ENCODE data around the gene SMYD5.

SMYD5 gene

DNA sequence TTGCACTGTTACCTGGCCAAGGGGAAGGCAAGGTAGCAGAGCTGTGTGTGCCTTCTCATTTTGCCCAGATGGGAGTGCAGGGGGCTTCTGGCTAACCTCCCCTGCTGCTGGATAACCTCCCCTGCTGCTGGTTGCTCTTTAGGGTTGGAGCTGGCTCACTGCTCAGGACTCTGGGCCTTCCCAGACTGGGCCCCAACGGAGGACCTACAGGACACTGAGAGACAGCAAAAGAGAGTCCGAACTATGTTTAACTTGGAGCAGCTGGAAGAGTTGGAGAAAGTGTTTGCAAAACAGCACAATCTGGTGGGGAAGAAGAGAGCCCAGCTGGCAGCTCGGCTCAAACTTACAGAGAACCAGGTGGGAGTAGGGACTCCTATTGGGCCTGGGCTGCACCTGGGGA, 5.8 kb upstream of the SMYD5 start:
- DNase-seq = no peak

DNA sequence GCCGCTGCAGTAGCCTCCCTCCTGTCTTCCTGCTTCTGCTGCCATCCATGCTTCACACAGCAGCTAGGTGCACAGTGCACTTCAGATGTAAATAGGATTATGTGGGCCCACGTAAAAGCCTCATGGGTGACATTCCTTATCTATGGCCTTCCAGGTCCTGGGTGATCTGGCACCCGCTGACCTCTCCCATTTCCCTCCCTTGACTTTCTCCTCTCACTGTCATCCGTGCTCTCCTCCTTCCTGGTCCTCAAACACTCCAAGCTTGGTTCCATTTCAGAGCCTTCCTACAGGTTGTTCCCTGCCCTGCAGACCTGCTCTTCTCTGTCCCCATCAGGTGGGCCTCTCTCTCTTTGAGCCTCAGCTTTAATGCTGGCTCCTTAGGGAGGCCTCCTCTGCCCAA, 4.0 kb upstream of the SMYD5 start:
- no peak for DNase-seq

DNA sequence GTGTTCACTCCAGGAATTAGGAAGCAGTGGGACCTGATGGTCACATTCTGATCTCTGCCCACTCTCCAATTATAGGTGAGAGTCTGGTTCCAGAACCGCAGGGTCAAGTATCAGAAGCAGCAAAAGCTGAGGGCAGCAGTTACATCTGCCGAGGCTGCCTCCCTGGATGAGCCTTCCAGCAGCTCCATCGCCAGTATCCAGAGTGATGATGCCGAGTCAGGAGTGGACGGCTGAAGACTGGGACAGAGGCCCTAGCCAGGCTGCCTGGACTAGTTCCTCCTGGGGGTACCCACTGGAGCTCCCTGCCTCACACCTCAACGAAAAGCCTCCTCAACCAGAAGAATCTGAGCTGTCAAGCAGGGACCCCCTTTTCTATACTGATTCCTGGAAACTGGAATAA, 3.3 kb upstream of the SMYD5 start:
- no peak for DNase-seq

DNA sequence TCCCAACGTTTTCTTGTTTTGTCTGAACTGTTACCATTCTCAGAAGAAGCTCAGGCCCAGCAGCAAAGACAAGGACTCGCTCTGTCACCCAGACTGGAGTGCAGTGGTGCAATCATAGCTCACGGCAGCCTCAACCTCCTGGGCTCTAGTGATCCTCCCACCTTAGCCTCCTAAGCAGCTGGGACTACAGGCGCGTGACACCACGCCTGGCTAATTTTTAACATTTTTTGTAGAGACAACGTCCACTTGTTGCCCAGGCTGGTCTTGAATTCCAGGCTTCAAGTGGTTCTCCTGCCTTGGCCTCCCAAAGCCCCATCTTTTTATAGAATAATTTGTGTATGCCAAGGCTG, 2.0 kb upstream of the SMYD5 start:
- DNase-seq = no peak

DNA sequence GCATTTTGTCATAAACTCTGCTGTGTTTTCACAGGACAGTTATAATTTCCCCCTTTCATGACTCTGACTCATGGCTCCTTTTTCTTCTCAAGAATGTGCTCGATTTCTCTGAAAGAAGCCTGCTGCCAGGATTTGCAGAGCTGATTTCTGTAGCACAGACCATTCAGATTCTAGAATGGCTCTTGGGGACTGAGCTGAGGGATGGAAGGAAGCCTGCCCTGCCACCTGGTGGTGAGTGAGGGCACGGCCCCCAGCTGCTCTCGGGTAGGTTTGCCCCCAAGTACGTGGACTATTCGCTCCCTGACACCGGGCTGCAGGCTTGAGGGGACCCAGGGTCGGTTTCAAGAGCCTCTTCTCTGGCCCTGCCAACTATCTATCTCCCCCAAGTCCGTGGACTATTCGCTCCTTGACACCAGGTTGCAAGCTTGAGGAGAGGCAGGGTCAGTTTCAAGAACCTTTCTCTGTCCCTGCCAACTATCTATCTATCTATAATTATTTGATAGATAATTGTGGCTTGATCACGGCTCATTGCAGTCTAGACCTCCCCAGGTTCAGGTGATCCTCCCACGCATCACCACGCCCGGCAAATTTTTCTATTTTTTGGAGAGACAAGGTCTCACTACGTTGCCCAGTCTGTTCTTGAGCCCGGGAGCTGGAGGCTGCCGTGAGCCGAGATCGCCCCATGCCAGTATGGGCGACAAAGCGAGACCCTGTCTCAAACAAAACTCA, 1.4 kb upstream of the SMYD5 start:
- DNase-seq = no peak

DNA sequence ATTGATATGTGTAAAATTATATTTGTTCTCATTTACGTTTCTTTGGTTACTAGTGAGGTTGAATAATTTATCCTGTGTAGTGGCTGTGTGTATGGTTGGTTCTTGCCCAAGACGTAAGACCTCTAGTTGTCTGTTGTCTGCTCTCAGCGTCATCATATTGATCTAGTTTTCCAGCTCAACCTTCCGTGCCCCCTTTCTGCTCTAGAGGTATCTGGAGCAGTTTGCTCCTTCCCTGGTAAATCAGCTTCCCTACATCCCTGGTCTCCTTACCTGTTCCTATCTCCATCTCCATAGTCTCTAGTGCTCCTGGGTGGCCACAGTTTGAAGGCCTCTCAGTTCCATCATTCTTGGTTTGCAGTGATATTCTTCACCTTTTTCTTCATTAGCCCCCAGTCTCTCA, 1.2 kb downstream of the SMYD5 start:
- no peak for DNase-seq

DNA sequence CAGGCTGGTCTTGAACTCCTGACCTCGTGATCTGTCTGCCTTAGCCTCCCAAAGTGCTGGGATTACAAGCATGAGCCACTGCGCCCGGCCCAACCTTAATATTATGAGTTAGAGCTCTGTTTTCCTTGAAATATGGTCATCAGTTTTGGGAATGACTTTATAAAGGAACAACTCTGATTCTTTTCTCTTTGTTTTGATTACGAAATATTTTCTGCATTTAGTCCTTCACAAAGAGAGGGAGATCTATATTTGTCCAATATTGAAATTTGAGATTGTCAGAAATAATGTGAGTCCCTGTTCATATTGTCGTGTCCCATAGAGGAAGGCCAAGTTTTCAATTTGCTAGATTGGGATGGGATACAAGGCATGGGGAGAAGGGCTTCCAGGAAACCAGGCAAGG, 3.1 kb downstream of the SMYD5 start:
- no peak for DNase-seq

DNA sequence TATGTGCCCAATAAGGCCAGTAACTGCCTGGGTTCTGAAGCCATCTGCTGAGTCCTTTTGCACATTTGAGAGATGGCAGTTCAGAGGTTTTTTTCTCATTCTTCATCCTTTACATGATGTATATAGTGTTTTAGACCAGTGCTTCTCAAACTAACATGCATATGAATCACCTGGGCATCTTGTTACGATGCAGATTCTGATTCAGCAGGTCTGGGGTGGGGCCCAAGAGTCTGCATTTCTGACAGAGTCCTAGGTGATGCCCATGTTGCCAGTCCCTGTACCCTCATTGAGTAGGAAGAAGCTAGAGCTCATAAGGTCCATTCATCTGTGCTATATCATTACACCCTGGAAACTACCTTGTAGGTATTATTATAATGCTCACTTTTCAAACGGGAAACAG, 3.8 kb downstream of the SMYD5 start:
- no peak for DNase-seq

DNA sequence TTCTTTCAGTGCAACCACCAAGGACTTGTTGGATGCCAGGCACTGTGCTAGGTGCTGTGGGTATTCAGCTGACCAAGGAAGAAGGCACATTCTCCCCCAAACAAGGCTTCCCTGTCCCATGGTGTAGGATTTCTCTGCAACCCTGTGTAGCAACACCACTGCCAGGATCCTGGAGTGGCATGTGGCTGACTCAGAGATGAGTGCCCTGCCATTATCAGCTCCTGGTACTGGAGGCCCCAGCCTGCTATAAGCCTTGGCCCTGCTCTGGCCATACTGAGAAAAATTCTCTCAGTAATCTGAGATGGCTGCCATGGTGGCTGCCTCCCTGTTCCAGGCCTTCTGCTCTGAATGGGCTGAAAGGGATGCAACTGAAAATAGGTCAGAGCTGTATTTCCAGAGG, 4.3 kb downstream of the SMYD5 start:
- no peak for DNase-seq

DNA sequence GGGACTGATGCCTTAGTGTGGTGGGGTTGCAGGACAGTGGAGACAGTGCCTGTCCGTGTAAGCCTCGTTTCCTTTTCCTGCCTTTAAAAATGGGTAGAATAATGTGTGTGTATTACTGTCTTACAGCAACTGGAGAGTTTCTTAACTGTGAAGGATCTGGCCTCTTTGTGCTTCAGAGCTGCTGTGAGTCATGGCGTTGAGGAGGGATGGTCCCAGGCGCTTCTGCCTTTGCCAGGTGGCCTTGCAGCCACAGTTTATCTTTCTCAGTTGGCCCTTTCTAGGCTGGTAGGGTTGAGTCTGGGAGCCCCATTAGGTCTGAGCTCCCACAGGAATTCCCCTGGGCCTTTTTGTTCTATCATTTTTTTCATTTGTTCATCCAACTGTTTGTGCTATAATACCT, 9.8 kb downstream of the SMYD5 start:
- no peak for DNase-seq

DNA sequence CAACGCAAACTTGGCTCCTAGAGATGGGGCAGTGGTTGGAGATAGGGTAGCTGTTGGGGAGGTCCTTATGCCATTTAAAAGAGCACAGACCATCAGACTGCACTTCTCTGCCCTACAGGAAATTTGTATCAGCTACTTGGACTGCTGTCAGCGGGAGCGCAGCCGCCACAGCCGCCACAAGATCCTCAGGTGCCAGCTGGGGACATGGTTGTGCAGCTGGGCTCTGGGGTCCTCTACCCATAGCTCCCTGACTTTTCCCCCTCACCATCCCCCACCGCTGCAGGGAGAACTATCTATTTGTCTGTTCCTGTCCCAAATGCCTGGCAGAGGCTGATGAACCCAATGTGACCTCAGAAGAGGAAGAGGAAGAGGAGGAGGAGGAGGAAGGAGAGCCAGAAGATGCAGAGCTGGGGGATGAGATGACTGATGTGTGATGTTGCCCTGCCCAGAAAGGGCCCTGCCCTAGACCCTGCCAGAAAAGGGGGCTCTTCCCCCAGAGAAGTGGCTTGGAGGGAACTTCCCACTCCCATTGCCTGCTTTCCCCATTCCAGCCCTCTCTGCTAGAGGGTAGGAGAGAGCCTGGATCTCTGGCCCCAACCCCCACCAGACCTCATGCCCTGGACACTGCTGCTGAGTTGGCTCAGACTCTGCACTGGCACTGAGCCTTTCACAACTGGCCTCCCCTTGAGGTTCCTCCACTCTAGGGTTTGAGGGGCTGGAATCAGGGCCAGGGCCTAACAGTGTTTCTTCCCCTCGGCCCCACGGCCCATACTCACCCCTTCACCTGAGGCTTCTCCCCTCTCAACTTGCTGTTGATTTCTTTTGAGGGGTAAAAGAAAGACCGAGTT, 11.7 kb downstream of the SMYD5 start:
- no peak for DNase-seq

DNA sequence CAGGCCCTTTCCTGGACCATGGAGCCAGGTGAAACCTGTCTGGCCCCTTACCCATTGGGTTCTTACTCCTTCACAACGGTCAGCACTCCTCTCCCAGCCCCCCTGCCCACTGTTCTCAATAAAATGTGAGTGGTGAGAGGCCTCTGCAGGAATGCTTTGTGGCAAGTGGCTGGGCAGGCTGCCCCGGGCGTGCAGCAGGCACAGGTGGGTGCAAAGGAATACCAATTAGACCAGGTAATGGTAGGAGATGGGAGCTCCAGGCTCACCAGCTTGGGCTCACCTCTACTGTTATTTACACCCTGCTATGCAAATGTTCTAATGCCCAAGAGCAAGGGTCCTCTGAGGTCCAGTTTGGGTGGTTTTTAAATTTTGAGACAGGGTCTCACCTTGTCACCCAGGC, 13.0 kb downstream of the SMYD5 start:
- DNase-seq = no peak

DNA sequence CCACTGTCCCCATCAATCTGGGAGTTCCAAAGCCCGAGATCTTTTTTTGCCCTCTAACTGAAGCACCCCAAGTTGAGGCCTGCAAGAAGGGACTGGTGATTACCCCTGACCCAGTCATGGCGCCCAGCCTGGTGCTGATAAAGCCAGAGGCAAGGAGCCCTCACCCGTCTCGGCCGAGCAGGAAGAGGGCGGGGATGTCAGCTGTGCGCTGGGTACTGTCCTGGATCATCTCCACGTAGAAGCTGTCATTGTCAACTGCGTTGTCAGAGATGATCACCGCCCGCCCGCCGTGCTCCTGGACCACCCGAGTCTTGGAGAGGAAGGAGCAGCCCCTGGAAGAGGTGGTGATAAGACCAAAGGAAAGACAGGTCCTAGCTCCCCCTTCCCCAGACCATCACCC, 14.6 kb downstream of the SMYD5 start:
- no peak for DNase-seq

DNA sequence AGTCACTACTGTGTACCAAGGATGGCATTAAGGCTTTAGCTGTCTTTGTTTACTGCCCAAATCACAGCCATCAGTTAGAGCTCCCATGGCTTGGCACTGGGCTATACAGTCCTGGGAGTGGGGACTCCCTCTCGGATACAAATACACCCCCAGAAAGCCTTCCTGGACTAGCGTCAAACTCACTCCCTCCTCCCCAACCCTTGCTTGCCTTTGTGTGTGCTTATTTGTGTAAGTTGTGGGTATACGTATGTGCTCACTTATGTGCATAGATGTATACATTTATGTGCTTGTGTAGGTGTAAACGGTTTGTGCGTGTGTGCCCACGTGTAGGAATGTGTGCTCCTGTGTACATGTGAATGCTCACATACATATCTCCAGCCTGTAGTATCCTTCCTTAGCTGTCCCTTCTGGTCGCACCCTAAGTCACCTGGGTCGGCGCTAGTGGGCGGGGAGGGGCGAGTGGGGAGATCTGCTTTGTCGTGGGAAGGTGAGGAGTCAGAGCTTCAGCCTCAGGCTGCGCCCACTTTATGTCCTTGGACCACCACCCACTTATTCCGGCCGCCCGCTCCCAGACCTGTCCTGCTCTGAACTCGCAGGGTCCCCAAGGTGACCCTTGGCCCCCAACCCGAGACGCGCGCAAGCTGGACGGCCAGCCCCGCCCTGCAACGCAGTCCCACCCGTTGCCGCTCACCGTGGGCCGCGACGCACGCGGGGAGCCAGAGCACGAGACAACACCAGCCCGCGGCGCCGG, 18.5 kb downstream of the SMYD5 start:
- DNase-seq = no peak

DNA sequence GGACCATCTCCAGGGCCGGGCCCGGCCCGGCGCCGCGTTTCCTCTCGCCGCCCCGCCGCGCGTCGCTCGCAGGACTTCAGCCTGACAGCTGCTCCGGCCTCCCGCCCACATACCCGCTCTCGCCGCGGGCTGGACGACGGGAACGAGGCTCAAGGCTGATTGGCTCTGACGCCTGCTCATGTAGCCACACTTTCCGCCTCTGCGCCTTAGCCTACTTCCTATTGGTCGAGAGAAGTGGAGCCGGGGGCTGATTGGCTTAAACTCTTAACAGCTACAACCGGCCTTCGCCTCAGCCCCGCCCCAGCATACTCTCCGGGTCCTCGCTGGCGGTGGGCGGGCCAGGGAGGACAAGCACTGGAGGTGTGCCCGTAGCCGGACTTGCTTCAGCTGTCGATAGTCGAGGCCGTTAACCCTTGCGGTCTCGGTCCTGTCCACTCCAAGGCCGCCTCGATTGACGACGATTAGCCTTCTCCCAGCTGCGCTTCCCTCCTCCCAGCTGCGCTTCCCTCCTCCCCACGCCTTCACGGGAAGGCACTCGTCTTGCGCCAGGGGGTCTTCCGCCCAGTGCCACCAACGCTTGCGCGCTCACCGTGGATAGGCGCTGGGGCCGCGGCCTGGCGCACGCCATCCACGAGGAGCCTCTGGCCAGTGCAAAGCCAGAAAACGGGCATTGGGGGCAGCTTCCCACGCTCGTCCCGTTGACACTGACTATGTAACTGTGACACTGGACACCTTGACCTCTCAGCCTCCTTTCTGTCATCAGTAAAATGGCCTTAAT, 19.3 kb downstream of the SMYD5 start, which contains the start of gene PRADC1:
Gene PRADC1, minus strand, starts transcription at position 86 of the 778 bp plus-strand sequence. Its CDS starts 79 bp downstream, at position 7.
- DNase-seq = peak; percentile 98

DNA sequence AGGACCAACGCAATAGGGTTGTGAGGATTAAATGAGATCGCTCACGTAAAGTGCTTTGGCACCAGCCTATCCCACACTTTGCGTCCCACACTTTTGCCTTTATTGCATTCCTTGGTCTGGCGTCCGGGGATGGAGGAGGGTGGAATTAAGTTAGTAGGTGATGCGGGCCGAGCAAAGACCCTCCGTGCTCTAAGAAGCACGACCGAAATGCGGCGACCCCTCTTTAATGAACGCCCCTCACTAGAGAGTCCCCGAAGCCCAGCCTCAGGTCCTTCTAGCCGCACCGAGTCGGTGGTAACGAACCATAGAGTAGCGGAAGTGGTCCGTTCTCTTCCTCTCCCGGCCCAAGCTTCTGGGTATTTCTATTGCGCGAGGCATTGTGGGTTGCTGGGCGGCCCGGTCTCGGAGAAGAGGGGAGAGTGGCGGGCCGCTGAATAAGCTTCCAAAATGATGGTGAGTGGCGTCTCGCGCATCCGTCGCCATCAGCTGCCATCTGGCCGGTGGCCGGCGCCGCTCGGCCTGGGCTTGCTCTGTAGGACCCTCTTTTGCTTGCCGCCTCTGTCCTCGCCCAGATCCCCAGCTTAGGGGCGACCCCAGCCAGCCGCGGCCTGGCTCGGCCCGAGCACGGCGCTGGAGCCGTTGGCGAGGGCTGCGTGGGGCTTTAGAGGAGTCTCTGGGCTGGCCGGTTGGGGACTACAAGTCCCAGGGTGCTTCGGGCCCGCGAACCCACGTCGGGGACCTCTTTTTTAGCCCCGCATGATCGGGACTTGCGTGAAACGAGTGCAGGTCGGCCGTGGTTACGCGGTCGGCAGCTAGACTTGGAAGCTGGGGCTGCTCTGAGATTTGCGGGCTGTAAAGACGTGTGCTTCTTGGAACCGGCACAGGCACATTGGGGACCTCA, 20.1 kb downstream of the SMYD5 start, which contains the start of gene CCT7:
Gene CCT7, plus strand, starts transcription at position 377 of the 901 bp plus-strand sequence. Its CDS starts 71 bp downstream, at position 448.
- peak; percentile 85 for DNase-seq

DNA sequence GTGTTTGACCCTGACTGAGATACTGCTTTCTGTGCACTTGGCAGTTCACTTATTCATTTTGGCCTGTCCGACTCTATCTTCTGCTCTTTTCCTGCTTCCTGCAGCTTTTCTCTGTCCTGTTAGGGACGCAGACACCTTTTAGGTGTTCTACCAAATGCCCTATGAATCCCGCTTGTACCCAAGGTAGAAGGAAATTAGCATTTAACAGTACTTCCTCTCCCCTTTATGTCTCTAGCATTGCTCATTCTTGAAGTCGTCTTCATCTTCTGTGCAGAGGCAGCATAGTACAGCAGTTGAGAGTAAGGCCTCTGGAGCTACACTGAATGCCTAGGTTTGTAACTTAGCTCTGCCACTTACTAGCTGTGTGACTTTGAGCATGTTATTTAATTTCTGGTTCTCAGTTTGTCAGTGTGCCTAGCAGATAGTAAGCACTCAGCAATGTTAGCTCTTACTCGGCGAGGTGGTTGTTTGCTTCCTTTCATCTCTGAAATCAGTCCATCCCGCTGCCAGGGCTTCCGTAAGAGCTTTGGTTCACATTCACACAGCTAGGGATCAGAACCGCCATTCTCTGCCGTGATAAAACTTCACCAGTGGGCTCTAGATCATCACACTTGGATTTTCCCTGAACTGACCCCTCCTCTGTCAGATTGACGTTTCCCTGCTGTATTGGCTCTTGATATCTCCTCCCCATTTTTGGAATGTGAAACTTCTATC, 21.4 kb downstream of the SMYD5 start:
- no peak for DNase-seq

DNA sequence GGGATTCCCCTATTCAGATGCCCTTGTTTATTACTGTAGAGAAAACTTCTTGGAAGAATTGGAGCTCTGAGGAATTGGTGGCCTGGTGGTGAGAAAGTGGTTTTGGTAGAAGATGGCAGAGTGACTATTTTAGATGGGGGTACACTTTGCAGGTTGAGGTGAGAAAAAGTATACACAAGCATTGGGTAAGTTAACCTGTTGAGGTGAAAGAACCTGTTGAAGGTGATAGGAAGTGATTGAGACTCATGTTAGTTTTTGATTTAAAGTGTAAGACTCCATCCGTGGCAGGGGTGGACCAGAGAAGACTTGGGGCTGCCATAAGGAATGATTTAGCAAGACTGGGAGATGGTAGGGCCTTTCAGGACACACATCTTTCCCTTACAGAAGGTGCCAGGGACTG, 23.1 kb downstream of the SMYD5 start:
- no peak for DNase-seq

DNA sequence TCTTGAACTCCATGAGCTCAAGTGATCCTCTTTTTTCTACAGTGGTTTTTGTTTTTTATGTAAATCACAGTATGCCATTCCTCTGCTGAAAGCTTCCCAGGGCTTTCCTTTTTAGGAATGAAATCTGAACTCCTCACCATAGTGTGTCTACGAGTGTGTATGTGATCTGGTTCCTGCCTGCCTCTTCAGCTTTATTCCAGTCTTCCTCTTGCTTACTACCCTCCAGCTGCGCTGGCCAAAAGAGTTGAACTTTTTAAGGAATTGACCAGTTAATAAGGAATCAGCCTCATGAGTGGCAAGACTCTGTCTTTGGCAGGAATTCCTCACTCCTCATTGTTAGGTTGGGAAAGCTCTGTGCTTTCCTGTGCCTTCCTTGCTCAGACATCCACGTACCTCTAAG, 24.1 kb downstream of the SMYD5 start:
- no peak for DNase-seq

DNA sequence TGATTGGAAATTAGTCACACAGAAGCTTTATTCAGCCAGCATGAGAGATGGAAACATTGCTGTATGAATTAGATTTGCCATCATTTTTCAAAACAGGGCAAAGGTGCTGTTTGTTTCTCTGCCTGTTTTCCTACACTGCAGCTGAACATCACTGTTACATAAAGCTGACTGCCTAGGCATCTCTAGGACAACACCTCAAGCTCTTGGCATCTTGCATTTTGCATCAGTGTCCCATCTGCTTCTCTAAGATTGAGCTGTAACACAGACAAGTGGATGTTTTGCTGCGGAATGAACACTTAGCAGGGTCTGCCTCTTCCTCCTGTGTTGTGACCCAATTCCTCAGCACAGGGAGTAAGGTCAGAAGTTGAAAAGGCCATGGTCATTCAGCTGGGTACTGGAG, 24.9 kb downstream of the SMYD5 start:
- no peak for DNase-seq

DNA sequence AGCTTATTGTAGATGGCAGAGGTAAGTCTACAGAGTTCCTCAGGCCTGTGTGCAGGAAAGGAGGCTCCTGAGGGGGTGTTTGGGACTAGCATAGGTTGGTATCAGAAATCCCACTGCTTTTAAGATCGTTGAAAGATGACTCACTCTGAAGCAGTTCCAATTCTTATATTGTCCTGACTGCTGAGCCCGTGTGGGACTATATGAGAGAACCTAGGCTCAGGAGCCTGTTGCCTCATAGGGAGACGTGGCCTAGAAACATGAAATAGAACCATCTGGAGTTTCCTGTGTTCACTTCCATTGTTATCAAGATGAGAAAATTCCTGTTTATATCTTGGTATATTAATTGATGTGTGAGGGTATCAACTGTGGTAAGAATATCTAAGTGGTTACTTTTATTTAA, 25.7 kb downstream of the SMYD5 start:
- no peak for DNase-seq

Measured in NCI-H2081 treated with DMSO at 0.1 percent for 48 hours (cell line).